ENCODE results near the gene PLEKHG5.

DNA sequence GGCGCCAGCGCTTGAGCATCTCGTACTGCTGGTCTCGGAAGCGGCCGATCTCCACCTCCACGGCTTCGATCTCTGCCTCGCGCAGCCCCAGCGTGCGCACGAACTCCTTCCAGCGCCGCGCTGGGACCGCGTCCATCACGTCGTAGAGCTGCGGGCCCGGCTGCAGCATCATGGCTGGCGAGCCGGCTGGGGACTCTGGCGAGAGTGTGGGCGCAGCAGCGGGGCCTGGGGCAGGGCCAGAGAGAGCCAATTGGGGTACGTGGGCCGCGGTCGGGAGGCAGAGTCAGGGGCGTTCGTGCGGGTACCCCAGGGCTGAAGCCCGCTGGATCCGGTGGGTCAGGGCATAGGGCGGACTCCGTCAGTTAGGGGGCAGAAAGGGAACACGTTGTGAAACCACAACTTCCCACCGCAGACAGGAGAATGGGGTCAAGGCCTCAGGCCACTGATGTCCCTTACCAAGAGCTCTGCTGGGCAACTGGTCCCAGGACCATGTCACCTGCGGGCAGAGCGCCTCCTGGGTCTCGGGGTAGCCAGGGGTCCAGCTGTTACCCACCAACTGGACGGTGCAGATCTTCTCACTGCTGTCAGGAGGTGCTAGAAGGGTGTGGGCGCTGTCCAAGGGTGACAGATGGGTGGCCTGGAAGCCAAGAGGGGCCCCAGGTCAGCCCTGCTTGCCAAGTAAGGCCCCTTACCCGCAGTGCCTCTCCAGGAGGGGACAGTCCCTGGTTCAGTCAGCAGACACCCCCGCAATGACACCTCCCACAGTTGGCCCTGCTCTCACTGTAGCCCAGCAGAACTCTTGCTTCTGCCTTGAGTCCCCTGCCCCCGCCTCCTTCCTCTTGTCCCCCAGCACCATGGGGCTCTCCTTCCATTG lies 29.7 kb downstream of the PLEKHG5 start:
- no peak for TF ChIP-seq EZH2 (IDR thresholded peaks at IDR 0.05; ENCODE audit: low read length, missing control alignments)
- TF ChIP-seq CTCF (conservative IDR thresholded peaks at IDR 0.05 in 1 of 2, IDR thresholded peaks at IDR 0.05 in 1 of 2; ENCODE audit: low read depth in 1 of 2, low read length in 2 of 2), result no peak
